CD4-positive, alpha-beta T cell (primary cell): Measurements from ENCODE around the gene REL. TPM values are rescaled to one million over a fixed set of nuclear protein-coding genes. Genes with fewer than 3 reads are reported as not detected.

Source experiments
- ATAC-seq: fragments of 200-7000 bp; cut with Tn5 transposase; one replicate; pipeline ENCODE4 v1.10.0; 2022; ENCODE audit warnings: mild to moderate bottlenecking; ENCODE audit not compliant: poor library complexity
- CTCF ChIA-PET: fragments of 350-600 bp; sonication (Branson Sonifier 250); formaldehyde crosslinking; loops from one replicate; lab custom pipeline; 2021; ENCODE audit warnings: antibody characterized with exemption, inconsistent platforms; lab: Charles Lee
- POLR2A ChIA-PET: fragments of 350-600 bp; sonication (Branson Sonifier 250); formaldehyde crosslinking; loops from one replicate; lab custom pipeline; 2021; ENCODE audit warnings: antibody characterized with exemption, inconsistent platforms; lab: Charles Lee
- DNase-seq, 14 experiments: peaks; one replicate each; pipeline ENCODE4 v3.0.0-alpha.2; 2013 to 2020; ENCODE audit warnings: mixed read lengths in 2 of 14
- H3K27ac ChIP-seq, 2 donors: one replicate each; pipeline versions ENCODE4 v1.5.1 to v1.7.0; 2013; ENCODE audit warnings: low read length in 2 of 2, low read depth in 1 of 2, mild to moderate bottlenecking in 1 of 2
- H3K27me3 ChIP-seq, 2 experiments: 1 replicate in 1 of 2; 2 replicates in 1 of 2; pipeline versions ENCODE4 v1.6.1 to v1.7.0; 2013; ENCODE audit warnings: low read length in 2 of 2, control low read depth in 1 of 2, mild to moderate bottlenecking in 1 of 2, moderate library complexity in 1 of 2; ENCODE audit not compliant: insufficient read depth in 2 of 2, control insufficient read depth in 1 of 2
- H3K36me3 ChIP-seq: one replicate; pipeline ENCODE4 v1.6.1; 2013; ENCODE audit warnings: low read length, control low read depth; ENCODE audit not compliant: insufficient read depth
- H3K4me1 ChIP-seq: one replicate; pipeline ENCODE4 v1.6.1; 2013; ENCODE audit warnings: low read length, control low read depth; ENCODE audit not compliant: insufficient read depth
- H3K4me3 ChIP-seq: one replicate; pipeline ENCODE4 v1.5.1; 2013; ENCODE audit warnings: mild to moderate bottlenecking, low read length, moderate library complexity
- H3K9me3 ChIP-seq, 2 experiments: 1 replicate in 1 of 2; 2 replicates in 1 of 2; pipeline versions ENCODE4 v1.6.1 to v1.7.0; 2013; ENCODE audit warnings: low read length in 2 of 2, mild to moderate bottlenecking in 2 of 2, control low read depth in 1 of 2, moderate library complexity in 1 of 2; ENCODE audit not compliant: control insufficient read depth in 1 of 2, insufficient read depth in 1 of 2
- H3K27ac Mint-ChIP-seq: one replicate; pipeline ENCODE4 v1.8.0; 2020; ENCODE audit warnings: mixed read lengths
- H3K27me3 Mint-ChIP-seq: one replicate; pipeline ENCODE4 v1.8.0; 2021; ENCODE audit warnings: mixed read lengths
- H3K36me3 Mint-ChIP-seq: one replicate; pipeline ENCODE4 v1.8.0; 2021; ENCODE audit warnings: low read depth, mixed read lengths
- H3K4me1 Mint-ChIP-seq: one replicate; pipeline ENCODE4 v1.8.0; 2021; ENCODE audit warnings: low read depth, mixed read lengths
- H3K4me3 Mint-ChIP-seq: one replicate; pipeline ENCODE4 v1.8.0; 2020; ENCODE audit warnings: mild to moderate bottlenecking, mixed read lengths
- H3K9me3 Mint-ChIP-seq: one replicate; pipeline ENCODE4 v1.8.0; 2020; ENCODE audit warnings: mixed read lengths
- CTCF ChIP-seq: fragments of 200-600 bp; IDR thresholded peaks from one replicate; pipeline ENCODE4 v1.8.0; 2022; ENCODE audit warnings: antibody characterized with exemption, mild to moderate bottlenecking
- intact Hi-C, 2 experiments: fragments of 100-400 bp; cut with DNase I in 1 of 2; cut with micrococcal nuclease in 1 of 2; formaldehyde crosslinking; loops; one replicate each; pipeline versions ENCODE4 v1.15.1 to v1.9.0; 2023 to 2025; cut with DNase I, micrococcal nuclease
- total RNA-seq, 174 experiments: library from RNA in 2 of 174; stranded (reverse) in 2 of 174; gene quantifications; one replicate each; pipeline ENCODE4 v1.2.3 and lab custom pipeline; 2021 to 2026

The REL gene
- total RNA-seq, 2 experiments from 2014 or later: 91.9 to 99.9 TPM

- Histone ChIP-seq H3K36me3 (no peaks in the 10 kb centered on the region), H3K27me3 (no peaks in the 10 kb centered on the region), H3K27ac (no peak overlapping the region), H3K4me3 (no peak overlapping the region), H3K4me1 (peaks cover 4% of the 10 kb centered on the region), H3K9me3 (peaks cover 0 to 6% of the 10 kb centered on the region in 2 experiments)
- intact Hi-C loops: no loop called here
- no peak for DNase-seq
- no peaks in the 10 kb centered on the region for H3K9me3 Mint-ChIP-seq
- ATAC-seq: no peak
- H3K27me3 Mint-ChIP-seq: no peaks in the 10 kb centered on the region
- no peaks in the 10 kb centered on the region for H3K36me3 Mint-ChIP-seq
- ChIA-PET POLR2A (no interaction called here), CTCF (interaction anchor here (0.7 kb wide), 1 partner anchor 136 kb away, joined by 3 read pairs; no protein-coding TSS in a partner anchor)
- H3K27ac Mint-ChIP-seq: no peak overlapping the region
- no peak for TF ChIP-seq CTCF
- H3K4me1 Mint-ChIP-seq: peaks cover 26% of the 10 kb centered on the region
- no peak overlapping the region for H3K4me3 Mint-ChIP-seq
Observed at GRCh38 chr2:60972889-60973656, 91.7 kb downstream of the REL start.

GRCh38 chr2:60973705-60974104, 92.3 kb downstream of the REL start:
- CTCF ChIA-PET: interaction anchor here (0.7 kb wide), 1 partner anchor 137 kb away, joined by 3 read pairs; no protein-coding TSS in a partner anchor
- peaks cover 20% of the 10 kb centered on the region for H3K4me1 Mint-ChIP-seq
- Histone ChIP-seq H3K27me3 (no peaks in the 10 kb centered on the region), H3K4me3 (no peak overlapping the region), H3K4me1 (peaks cover 4% of the 10 kb centered on the region), H3K9me3 (peaks cover 0 to 6% of the 10 kb centered on the region in 2 experiments), H3K36me3 (no peaks in the 10 kb centered on the region), H3K27ac (no peak overlapping the region)
- intact Hi-C loops: no loop called here
- no peak for DNase-seq
- ATAC-seq: no peak
- POLR2A ChIA-PET: no interaction called here
- no peaks in the 10 kb centered on the region for H3K27me3 Mint-ChIP-seq
- no peaks in the 10 kb centered on the region for H3K36me3 Mint-ChIP-seq
- no peak overlapping the region for H3K4me3 Mint-ChIP-seq
- no peak overlapping the region for H3K27ac Mint-ChIP-seq
- no peak for TF ChIP-seq CTCF
- H3K9me3 Mint-ChIP-seq: no peaks in the 10 kb centered on the region

GRCh38 chr2:60974652-60975051, 93.3 kb downstream of the REL start:
- H3K27ac Mint-ChIP-seq: no peak overlapping the region
- H3K9me3 ChIP-seq: peaks cover 0 to 6% of the 10 kb centered on the region in 2 experiments
- no peaks in the 10 kb centered on the region for H3K27me3 Mint-ChIP-seq
- ChIA-PET CTCF (no interaction called here), POLR2A (interaction anchor here (0.9 to 1.3 kb wide), 2 partner anchors 8 to 93 kb away, joined by 3 to 4 read pairs; partner anchors contain the start of gene REL)
- no peaks in the 10 kb centered on the region for H3K27me3 ChIP-seq
- peaks cover 24% of the 10 kb centered on the region for H3K4me1 Mint-ChIP-seq
- no peak overlapping the region for H3K4me3 ChIP-seq
- H3K4me1 ChIP-seq: peaks cover 4% of the 10 kb centered on the region
- intact Hi-C loops: no loop called here
- H3K36me3 ChIP-seq: no peaks in the 10 kb centered on the region
- ATAC-seq: no peak
- no peaks in the 10 kb centered on the region for H3K36me3 Mint-ChIP-seq
- no peak for DNase-seq
- no peak overlapping the region for H3K27ac ChIP-seq
- TF ChIP-seq CTCF: no peak
- H3K4me3 Mint-ChIP-seq: no peak overlapping the region
- no peaks in the 10 kb centered on the region for H3K9me3 Mint-ChIP-seq

Other genes starting within 250 kb of the REL start
- 10 to 100 TPM; 18.2 to 19.9 TPM for gene PAPOLG, start 125.3 kb upstream of the REL start, total RNA-seq
- gene PEX13, start 136.1 kb downstream of the REL start, total RNA-seq: 10 to 100 TPM in 1 of 2 experiments, 1 to 10 TPM in 1; 8.6 to 12.2 TPM
- gene PUS10, start 136.7 kb downstream of the REL start, total RNA-seq: 1 to 10 TPM; 2.0 to 2.6 TPM
- 1 to 10 TPM; 1.1 to 1.3 TPM for gene SANBR, start 184.3 kb downstream of the REL start, total RNA-seq